Measurements from ENCODE around the gene DUSP22. TPM values are rescaled to one million over a fixed set of nuclear protein-coding genes. Genes with fewer than 3 reads are reported as not detected.

The DUSP22 gene
- total RNA-seq, 1 experiment from 2014 or later = 25.0 TPM

GRCh38 chr6:343226-343935 lies 51.1 kb downstream of the DUSP22 start:
- Mint-ChIP-seq H3K9me3 (peaks cover 90 to 91% of the 10 kb centered on the region in 2 experiments), H3K4me3 (no peak overlapping the region), H3K36me3 (ENCODE audit: insufficient read depth in 1 of 3, low read depth in 3 of 3) (peaks cover 12 to 54% (median 17%) of the 10 kb centered on the region in 3 experiments), H3K4me1 (no peaks in the 10 kb centered on the region), H3K27me3 (ENCODE audit: low read depth) (peaks cover 2% of the 10 kb centered on the region), H3K27ac (no peak overlapping the region)
- H4K8ac ChIP-seq (replicated peaks; ENCODE audit: insufficient read length, low read depth, low read length) = no peak overlapping the region
- no peaks in the 10 kb centered on the region for H3K23me2 ChIP-seq (ENCODE audit: insufficient read length, low read depth, low read length, poor library complexity, severe bottlenecking)
- no peaks in the 10 kb centered on the region for H3K4me1 ChIP-seq (ENCODE audit: insufficient read depth, low read length)
- H3K9me3 ChIP-seq (ENCODE audit: control insufficient read depth, low read depth, low read length) = peaks cover 88% of the 10 kb centered on the region
- H3K79me2 ChIP-seq (ENCODE audit: insufficient read depth, low read length) = no peaks in the 10 kb centered on the region
- no peak overlapping the region for H3K23ac ChIP-seq (ENCODE audit: insufficient read length, low read depth, low read length)
- H3K9ac ChIP-seq (ENCODE audit: extremely low read depth, insufficient read length, low read length) = no peak overlapping the region
- H3K56ac ChIP-seq (ENCODE audit: insufficient read length, low read depth, low read length) = no peak overlapping the region
- H2BK20ac ChIP-seq (ENCODE audit: low read depth, low read length, poor library complexity, severe bottlenecking) = no peak overlapping the region
- no peak overlapping the region for H3K27ac ChIP-seq (ENCODE audit: insufficient read length, low read depth, low read length)
- no peak overlapping the region for H2BK5ac ChIP-seq (ENCODE audit: insufficient read length, low read length)
- no peak overlapping the region for H3K4me2 ChIP-seq (ENCODE audit: insufficient read depth, insufficient read length, low read length)
- no peak overlapping the region for H4K91ac ChIP-seq (ENCODE audit: insufficient read length, low read depth, low read length)
- no peak overlapping the region for H3K4ac ChIP-seq (ENCODE audit: low read depth, low read length)
- H2AFZ ChIP-seq (ENCODE audit: low read length) = no peak overlapping the region
- H4K20me1 ChIP-seq (ENCODE audit: control insufficient read depth, insufficient read depth, insufficient read length) = no peaks in the 10 kb centered on the region
- H2BK120ac ChIP-seq (ENCODE audit: low read depth, low read length, poor library complexity, severe bottlenecking) = no peak overlapping the region
- no peak overlapping the region for H3K14ac ChIP-seq (ENCODE audit: insufficient read depth, low read length)
- H3K79me1 ChIP-seq (ENCODE audit: insufficient read depth, low read depth, low read length, poor library complexity, severe bottlenecking) = no peaks in the 10 kb centered on the region
- H2AK5ac ChIP-seq (ENCODE audit: insufficient read length, low read length) = no peak overlapping the region
- H3K18ac ChIP-seq (ENCODE audit: insufficient read length, low read depth, low read length) = no peak overlapping the region
- H2BK12ac ChIP-seq (ENCODE audit: insufficient read length, low read depth, low read length) = no peak overlapping the region
- TF ChIP-seq CTCF (conservative IDR thresholded peaks at IDR 0.05) = no peak
- no peak overlapping the region for H3T11ph ChIP-seq (ENCODE audit: low read length)
- DNase-seq = no peak
- no peaks in the 10 kb centered on the region for H3K27me3 ChIP-seq (ENCODE audit: insufficient read depth, low read length)
- WGBS (ENCODE audit: extremely low coverage, insufficient read length, low lambda C conversion rate) = no CpG with 5 or more reads among the region's 10 CpGs
- H4K5ac ChIP-seq (ENCODE audit: insufficient read length, low read depth, low read length) = no peak overlapping the region
- no peak overlapping the region for H2BK15ac ChIP-seq (ENCODE audit: low read depth, low read length)

Data from H9 (cell line).